Measurements from ENCODE around the gene HSF5.
"Not testable (repeated sequence)": the region's sequence is repeated elsewhere in the genome, so short reads cannot be mapped to it uniquely, and the experiment has no call there.

The HSF5 gene

DNA sequence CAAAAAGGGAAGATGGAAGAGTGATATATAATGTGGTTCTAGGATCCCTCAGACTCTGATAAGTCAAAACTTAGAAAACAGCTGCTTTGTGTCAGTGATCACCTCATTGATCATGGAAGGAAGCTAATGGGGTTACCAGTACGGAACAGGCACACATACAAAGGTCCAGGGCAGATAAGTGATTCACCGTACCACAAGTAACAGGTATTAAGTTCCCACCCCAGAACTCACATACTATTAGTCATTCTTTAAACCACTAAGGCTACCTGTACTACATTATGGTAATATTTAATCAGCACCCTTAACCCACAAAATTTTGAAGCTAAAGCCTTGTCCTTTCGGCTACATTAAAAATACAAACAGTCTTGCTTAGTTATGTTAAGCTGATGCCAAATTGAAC, 88.2 kb downstream of the HSF5 start:
- no peak overlapping the region for H3K4me3 ChIP-seq (ENCODE audit: low read depth, low read length)
- TF ChIP-seq, protein P1, sequence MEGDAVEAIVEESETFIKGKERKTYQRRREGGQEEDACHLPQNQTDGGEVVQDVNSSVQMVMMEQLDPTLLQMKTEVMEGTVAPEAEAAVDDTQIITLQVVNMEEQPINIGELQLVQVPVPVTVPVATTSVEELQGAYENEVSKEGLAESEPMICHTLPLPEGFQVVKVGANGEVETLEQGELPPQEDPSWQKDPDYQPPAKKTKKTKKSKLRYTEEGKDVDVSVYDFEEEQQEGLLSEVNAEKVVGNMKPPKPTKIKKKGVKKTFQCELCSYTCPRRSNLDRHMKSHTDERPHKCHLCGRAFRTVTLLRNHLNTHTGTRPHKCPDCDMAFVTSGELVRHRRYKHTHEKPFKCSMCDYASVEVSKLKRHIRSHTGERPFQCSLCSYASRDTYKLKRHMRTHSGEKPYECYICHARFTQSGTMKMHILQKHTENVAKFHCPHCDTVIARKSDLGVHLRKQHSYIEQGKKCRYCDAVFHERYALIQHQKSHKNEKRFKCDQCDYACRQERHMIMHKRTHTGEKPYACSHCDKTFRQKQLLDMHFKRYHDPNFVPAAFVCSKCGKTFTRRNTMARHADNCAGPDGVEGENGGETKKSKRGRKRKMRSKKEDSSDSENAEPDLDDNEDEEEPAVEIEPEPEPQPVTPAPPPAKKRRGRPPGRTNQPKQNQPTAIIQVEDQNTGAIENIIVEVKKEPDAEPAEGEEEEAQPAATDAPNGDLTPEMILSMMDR (IDR thresholded peaks at IDR 0.05; ENCODE audit: low read depth, low read length) = no peak
- TF ChIP-seq POLR2A (IDR thresholded peaks at IDR 0.05; ENCODE audit: extremely low read depth, insufficient read length) (no peak), MYC (IDR thresholded peaks at IDR 0.05; ENCODE audit: low read depth, low read length) (no peak)
- TF ChIP-seq, protein P2, sequence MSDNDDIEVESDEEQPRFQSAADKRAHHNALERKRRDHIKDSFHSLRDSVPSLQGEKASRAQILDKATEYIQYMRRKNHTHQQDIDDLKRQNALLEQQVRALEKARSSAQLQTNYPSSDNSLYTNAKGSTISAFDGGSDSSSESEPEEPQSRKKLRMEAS (IDR thresholded peaks at IDR 0.05; ENCODE audit: low read depth, low read length) = no peak
- DNase-seq (ENCODE audit: low read depth) = no peak

DNA sequence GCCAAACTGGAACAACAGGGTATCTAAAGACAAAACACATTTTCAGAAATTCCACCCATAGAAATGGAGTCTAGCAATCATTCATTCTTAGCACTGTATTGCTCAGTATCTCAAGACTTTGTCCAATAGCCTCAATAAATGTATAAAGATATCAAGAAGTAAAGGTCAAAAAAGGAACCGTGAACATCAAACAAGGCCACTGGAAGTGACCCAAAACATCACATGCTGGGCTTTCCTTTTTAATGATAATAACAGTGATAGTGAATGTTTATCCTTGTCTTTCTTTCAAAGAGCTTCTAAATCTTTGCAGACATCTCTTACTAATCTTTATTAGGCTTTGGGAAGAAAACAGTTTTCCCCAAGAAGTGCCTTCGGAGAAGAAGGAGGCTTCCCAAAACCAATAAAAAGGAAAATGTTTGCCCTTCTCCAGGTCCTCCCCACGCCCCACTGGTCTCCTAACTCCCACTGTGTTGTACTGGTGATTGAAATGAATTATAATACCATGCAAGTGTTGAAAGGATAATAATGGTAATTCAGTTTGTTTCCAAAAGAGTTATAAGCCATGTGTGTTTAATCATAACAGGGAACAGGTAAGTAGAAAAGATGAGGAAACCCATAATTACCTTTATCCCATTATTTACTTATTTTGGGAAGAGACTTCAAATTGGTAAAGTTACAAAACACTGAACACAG, 89.5 kb downstream of the HSF5 start:
- TF ChIP-seq POLR2A (IDR thresholded peaks at IDR 0.05; ENCODE audit: extremely low read depth, insufficient read length) = no peak
- TF ChIP-seq, protein P1 (IDR thresholded peaks at IDR 0.05; ENCODE audit: low read depth, low read length) = no peak
- H3K4me3 ChIP-seq (ENCODE audit: low read depth, low read length) = no peak overlapping the region
- no peak for DNase-seq (ENCODE audit: low read depth)

DNA sequence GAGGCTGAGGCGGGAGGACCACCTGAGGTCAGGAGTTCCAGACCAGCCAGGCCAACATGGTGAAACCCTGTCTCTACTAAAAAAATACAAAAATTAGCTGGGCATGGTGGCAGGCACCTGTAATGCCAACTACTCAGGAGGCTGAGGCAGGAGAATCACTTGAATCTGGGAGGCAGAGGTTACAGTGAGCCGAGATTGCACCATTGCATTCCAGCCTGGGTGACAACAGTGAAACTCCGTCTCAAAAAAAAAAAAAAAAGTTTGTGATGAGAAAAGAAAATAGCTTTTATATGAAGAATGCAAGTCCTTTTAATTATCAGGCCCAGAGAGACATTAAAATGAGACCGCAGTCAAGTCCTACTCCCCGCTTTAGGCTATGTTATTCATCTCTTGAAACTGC, 90.8 kb downstream of the HSF5 start:
- not testable (repeated sequence) for H3K4me3 ChIP-seq (ENCODE audit: low read depth, low read length); DNase-seq (ENCODE audit: low read depth)

DNA sequence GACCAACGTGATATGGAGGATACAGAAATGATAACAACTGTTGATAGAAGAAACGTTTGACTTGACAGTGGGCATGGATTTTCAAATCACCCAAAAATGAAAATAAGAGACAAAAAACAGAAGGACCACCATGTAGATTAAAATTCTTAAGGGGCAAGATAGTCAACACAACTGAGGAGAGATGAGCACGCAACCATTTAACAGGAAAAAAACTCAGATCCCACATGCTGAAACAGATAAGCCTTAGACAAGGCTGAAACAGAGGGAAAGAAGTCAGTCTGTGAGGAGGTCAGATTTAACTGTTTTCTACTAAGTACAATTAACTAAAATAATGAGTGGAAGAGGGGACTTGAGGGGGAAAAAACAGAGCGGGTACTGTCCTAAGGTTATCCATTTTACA, 92.0 kb downstream of the HSF5 start:
- TF ChIP-seq, protein P2 (IDR thresholded peaks at IDR 0.05; ENCODE audit: low read depth, low read length) = no peak
- TF ChIP-seq POLR2A (IDR thresholded peaks at IDR 0.05; ENCODE audit: extremely low read depth, insufficient read length) = no peak
- TF ChIP-seq, protein P1 (IDR thresholded peaks at IDR 0.05; ENCODE audit: low read depth, low read length) = no peak
- TF ChIP-seq MYC (IDR thresholded peaks at IDR 0.05; ENCODE audit: low read depth, low read length) = no peak
- no peak overlapping the region for H3K4me3 ChIP-seq (ENCODE audit: low read depth, low read length)
- DNase-seq (ENCODE audit: low read depth) = no peak

DNA sequence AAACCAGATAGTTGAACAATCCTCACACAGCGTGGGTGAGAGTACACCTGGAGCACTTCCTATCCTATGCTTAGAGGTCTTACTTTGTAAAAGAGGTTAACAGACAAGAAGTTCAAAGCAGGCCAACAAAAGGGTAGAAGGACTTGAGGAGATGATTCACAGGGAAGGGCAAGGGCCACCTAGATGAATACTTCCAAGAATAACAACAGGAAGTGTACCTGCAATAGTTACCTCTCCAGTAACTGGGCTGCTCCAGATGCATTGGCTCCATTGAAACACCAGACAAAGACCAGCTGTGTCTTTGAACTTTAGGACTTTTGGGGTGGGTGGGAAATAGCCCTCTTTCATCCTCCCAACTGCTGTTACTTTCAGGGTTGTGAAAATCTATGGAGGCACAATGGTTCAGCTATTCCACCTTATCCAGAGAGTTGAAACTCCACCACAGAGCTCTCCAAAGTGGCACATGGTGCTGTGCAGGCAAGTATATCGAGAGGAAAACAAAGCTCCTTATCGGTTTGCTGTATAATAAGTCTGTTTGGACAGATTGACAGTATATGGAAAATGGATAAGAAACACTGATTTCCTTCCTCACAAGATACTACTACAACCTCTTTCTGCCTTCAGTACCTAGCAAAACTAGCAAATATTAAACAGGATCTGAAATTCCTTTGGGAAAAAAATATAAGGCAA, 93.5 kb downstream of the HSF5 start:
- H3K4me3 ChIP-seq (ENCODE audit: low read depth, low read length) = no peak overlapping the region
- TF ChIP-seq, protein P2 (IDR thresholded peaks at IDR 0.05; ENCODE audit: low read depth, low read length) = no peak
- no peak for TF ChIP-seq MYC (IDR thresholded peaks at IDR 0.05; ENCODE audit: low read depth, low read length)
- TF ChIP-seq, protein P1 (IDR thresholded peaks at IDR 0.05; ENCODE audit: low read depth, low read length) = no peak
- TF ChIP-seq POLR2A (IDR thresholded peaks at IDR 0.05; ENCODE audit: extremely low read depth, insufficient read length) = no peak
- no peak for DNase-seq (ENCODE audit: low read depth)

DNA sequence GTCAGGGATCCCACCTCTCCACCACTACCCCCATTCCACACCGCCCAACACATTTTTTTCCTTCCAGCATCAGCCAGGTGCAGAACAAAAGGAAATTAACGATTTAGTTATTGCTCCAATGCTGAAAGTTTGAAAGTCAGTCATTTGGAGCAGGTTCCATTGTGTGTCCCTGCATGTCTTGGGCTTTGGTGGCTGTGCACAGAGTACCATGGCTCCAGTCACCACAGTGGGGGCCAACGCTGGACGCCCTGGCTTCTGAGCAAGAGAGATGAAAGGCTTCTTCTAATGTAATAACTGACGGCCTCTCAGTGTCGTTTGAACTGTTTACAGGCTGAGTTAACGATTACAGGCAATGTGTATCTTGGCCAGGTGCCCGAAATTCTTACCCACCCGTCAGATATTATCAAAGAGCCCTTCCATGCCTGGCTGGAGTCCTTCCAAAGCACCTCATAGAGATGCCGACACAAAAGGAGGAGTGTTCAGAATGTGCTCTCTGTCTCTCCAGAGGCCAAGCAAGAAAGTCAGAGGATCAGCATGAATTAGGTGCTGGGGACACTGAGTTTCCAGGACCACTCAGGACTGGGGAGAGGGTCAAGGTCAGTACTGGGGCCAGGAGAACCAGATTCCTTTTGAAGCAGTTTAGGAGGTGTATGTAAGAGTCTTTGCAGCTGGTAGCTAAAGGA, 96.8 kb downstream of the HSF5 start:
- no peak overlapping the region for H3K4me3 ChIP-seq (ENCODE audit: low read depth, low read length)
- DNase-seq (ENCODE audit: low read depth) = no peak
- TF ChIP-seq, protein P2 (IDR thresholded peaks at IDR 0.05; ENCODE audit: low read depth, low read length) = no peak

All from NB4 (cell line).